Raji (cell line): ENCODE results near the gene SNRPB.

Experiments used
- POLR2A ChIP-seq: IDR thresholded peaks from 2 replicates; pipeline ENCODE4 v1.6.1; 2011; ENCODE audit warnings: low read depth, low read length, control low read depth; ENCODE audit not compliant: insufficient read depth

The SNRPB gene

DNA sequence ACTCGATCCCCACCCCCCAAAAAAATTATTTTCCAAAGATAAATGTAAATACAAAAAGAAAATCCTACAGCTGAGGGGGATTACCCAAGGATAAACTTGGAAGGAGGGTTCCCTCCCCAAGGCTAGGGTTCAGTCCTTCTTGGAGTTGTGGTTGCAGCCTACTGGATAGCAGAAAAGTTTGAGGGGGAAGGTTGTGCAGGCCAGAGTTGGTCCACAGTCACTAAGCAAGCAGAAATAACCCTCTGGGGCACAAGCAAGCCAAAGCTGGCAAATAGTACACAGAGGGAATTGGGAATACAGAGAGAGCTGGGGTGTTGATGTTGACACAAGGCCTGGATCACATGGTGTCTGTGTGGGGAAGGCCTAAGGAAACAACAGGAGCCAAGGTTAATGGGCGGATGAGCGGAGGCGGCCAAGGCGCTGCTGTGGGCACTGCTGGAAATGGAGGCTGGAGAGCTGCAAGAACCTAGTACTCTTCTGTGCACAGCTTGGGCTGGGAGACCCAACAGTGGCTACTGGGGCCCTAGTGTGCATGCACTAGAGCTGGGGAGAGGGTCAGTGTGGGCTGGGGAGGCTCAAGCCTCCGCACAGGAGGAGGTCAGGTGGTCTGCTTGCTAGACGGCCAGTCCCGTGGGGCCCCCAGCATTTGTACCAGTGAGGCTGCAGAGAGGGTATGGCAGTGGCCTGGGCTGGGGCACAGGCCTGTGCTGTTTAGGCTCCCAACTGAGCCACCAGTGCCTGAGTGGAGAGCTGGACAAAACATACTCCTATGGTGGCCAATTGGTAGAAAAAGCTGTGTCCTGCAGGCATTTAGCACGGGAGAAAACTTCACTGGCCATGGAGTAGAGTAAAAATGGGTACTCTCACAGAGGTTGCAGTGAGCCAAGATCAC is 5.5 kb upstream of the SNRPB start:
- no peak for TF ChIP-seq POLR2A

DNA sequence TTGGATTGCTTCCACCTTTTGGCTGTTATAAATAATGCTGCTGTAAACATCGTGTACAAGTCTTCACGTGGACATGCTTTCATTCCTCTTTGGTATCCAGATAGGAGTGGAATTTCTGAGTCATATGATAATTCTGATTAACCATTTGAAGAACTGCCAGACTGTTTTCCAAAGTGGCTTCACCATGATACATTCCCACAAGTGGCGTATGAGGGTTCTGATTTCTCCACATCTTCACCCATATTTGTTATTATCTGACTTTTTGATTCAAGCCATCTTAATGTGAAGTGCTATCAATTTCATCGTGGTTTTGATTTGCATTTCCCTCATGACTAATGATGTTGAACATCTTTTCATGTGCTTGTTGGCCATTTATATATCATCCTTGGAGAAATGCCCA is 2.9 kb upstream of the SNRPB start:
- no peak for TF ChIP-seq POLR2A

DNA sequence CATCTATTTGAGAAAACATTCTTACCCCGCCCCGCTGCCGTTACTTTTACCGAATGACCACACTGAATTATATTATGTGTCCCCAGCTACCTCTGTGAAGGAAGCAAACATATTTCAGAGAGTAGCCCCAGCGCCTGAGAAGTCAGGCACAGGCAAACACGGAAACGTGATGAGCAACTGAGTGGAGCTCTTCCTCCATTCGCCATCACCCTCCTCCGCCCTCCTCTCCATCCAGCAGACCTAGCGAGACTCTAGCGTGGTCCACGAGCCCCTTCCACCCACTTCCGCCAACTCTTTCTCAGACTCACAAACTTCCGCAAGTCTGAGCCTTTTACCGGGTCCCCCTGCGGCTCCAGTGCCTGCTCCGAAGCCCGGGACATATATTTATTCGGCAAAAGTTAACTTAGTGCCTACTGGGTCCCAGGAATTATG is 582 bp downstream of the SNRPB start:
- no peak for TF ChIP-seq POLR2A

DNA sequence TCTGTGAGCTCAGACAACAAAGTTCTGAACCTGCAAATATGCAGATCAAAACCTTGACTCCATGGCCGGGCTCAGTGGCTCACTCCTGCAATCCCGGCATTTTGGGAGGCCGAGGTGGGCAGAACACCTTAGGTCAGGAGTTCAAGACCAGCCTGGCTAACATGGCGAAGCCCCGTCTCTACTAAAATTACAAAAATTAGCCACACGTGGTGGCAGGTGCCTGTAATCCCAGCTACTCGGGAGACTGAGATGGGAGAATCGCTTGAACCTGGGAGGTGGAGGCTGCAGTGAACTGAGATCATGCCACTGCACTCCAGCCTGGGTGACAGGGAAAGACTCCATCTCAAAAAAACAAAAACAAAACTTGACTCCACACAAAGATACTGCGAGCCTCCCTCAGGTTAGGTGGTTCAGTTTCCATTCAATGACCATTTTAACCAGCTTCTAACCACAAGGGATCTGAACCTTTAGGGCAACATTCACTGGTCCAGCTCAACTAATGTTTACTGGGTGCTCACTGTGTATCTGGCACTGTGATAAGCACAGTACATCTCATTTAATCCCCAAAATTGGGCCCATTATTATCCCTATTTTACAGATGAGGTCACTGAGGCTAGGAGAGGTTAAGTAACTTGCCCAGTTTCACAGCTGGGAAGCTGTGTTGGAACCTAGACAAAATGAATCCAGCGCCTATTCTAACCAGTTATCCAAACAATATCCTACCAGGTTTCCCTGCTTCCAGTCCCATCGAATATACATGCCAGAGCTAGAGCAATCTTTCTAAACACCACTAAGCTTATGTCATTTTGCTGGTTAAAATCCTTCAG is 1.8 kb downstream of the SNRPB start:
- TF ChIP-seq POLR2A = no peak

DNA sequence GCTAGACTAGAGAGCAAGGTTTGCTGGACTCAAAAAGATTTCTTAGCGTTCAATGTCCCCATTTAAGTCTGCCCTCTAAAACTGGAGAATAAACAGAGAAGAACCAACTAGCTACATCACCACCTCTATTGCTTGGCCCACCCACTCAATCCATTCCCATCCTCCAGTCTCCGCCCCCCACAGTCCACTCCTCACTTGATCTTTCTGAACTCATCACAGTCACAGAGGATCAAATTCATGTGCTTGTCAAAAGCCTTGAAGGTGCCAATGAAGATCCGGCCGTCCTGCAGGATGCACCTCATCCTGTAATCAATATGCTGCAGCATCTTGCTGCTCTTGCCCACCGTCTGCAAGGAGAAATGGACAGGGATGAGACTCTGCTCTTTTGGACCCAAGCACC is 3.2 kb downstream of the SNRPB start:
- no peak for TF ChIP-seq POLR2A

DNA sequence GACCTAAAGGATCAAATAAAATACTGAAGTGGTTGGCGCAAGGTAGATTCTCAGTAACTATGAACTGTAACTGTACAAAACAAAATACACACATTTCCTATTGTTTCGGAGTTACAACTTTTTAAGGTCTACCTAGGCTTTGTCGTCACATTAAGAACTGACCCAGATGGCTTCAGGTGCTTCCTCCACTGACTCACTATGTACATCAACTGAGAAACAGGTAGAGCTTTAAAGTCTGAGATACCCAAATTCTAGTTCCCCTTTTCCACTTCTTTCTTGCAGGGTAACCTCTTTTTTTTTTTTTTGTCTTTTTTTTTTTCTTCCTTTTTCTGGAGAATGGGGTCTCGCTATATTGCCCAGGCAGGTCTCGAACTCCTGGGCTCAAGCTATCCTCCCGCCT is 5.5 kb downstream of the SNRPB start:
- TF ChIP-seq POLR2A = no peak

DNA sequence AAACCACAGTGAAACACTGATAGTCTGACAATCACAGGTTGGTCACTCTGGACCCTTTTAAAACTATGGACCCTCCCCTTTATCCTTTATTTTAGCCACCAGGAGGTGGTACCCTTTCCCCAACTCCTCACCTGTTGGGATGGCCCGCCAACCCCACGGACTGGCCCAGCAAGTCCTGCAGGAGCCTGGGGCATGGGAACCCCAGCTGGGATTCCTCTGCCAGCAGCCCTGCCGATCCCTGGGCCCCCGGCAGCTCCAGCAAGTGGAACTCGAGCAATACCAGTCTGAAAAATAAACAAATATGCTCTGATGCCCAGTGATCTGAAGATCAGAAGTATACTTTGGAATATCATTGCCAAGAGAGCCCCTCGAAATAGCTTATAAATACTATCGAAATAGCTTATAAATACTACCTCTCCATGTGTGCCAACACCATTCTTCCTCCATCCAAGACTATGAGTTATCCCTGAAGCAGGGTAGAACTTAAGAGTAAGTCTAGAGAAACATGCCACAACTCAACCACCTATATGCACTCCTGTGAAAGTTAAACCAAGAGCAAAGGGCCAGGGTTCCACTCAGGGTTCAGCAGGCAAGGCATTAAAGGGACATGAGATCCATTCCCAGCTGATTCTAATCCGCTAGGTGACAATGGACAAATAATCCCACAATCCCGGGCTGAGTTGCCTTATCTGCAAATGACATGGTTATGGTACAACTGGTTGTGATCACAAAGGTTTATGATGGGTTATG is 6.8 kb downstream of the SNRPB start:
- TF ChIP-seq POLR2A = no peak

DNA sequence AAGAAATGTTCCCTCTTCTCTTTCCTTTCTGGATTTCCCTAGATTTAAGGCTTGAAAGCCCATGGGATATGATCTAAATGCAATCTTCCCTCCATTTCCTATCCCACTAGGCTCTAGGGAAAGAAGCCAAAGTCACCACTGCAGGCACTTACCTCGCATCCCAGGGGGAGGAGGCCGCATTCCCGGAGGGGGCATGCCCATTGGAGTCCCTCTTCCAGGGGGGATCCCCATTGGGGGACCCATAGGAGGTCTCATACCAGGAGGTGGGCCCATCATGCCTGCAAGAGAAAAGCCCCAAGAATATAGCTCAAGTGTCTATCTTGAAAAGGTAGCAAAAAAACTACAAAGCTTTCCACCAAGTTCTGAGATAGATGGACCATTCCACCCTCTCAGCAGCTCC is 8.1 kb downstream of the SNRPB start:
- no peak for TF ChIP-seq POLR2A

DNA sequence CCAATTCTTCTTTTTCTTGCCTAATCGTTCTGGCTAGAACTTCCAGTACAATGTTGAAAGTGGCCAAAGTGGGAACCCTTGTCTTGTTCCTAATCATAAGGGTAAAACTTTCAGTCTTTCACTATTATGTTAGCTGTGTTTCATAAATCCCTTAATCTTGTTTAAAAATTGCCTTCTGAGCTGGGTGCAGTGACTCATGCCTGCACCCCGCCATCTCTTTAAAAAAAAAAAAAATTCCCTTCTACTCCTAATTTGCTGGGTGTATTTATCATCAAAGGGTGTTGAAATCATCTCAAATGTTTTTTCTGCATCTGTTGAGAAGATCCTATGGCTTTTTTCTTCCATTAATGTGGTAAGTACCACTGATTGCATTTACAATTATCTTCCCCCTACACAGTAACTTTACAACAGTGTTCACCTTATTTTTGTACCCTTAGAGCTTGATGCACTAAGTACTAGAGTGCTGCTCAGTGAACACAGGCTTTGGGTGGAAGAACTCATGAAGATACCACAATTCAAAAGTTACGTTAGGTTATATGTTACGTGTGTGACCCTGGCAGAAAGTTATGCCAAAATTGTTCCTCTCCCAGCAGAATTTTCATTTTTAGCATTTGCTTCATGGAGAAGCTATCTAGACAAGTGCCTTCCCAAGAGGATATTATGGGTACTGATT is 9.7 kb downstream of the SNRPB start:
- no peak for TF ChIP-seq POLR2A

DNA sequence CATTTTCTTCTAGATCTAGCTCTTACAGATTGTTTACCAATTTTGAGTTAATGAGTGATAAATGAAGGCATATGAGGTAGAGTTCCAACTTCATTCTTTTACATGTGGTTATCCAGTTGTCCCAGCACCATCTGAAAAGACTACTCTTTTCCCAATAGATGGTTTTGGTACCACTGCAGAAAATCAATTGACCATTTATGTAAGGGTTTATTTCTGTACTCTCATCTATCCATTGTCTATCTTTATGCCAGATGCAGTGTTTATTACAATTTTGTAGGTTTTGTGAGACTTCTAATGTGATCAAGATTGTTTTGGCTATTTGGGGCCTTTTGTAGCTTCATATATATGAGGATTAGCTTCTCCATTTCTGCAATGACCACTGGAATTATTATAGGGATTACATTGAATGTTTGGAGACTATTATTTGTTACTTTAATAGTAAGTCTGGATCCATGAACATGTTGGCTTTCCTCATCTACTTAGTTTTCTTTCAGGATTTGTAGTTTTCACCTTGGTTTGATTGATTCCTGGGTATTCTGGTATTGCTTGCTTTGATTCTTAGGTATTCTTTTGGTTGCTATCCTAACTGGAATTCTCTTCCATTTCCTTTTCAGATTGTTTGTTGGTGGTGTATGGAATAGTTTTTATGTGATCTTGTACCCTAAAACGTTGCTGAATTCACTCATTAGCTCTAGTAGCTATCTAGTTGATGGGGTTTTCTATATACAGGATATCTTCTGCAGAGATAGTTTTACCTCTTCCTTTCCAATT is 10.4 kb downstream of the SNRPB start:
- TF ChIP-seq POLR2A = no peak

DNA sequence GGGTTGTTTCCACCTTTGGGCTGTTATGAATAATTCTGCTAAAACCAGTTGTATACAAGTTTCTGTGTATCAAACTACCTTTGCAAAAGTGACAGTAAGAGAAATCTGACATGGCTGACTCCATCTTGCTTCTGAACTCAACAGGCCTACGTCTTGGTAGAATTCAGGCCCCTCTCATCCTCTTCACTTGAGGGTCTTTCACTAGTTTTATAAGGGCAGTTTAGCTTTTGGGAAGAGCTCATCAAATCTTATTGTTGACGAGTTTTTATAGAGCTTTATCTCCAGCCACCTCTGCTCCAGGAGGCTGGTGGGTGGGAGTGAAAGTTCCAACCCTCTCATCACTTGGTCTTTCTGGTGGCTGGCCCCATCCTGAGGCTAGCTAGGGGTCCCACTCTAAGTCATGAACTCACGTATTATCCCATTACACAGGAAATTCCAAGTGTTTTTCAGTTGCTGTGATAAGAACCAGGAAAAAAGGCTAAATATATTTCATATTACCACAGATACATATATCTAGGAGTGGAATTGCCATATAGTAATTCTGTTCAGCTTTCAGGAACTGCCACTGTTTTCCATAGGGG is 11.6 kb downstream of the SNRPB start:
- TF ChIP-seq POLR2A = no peak

DNA sequence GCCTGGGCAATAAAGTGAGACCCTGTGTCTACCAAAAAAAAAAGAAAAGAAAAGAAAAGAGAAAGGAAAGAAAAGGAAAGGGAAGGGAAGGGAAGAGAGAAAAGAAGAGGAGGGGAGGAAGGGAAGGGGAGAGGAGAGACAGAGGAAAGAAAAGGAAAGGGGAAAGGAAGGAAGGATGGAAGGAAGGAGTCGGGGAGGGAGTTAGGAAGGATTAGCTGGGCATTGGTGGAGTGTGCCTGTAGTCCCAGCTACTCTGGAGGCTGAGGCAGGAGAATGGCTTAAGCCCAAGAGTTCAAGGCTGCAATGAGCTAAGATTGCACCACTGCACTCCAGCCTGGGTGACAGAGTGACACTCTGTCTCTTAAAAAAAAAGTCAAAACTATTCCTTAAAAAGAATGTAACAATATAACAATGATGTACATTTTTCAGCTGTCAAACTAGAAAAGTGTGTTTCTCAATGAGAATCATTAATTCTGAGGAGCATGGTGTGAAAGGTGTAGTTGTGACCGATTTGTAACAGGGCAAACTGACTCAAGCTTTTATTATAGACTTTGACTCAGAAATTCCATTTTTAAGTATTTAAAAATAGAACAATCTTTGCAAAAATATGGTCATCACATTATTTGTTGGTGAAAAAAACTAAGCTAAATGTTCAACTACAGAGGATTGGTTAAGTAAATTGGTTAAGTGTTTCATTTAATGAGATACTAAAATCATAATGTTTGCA is 14.7 kb downstream of the SNRPB start:
- no peak for TF ChIP-seq POLR2A

DNA sequence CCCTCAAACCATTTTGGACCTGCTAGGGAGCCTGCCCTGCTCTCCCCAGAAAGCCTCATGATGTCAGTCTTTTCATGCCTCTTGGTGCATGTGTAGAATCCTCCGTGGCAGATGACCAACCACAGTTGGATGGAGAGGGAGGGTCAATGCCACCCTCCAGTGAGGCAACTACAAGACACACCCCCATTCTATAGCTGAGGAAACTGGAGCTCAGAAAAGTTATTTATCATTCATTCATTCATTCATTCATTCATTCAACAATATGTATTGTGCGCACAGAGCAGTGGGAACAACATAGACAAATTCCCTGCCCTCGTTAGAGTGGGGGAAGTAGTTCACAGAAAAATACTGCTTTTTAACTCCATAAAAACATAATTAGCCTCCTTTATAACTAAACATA is 16.8 kb downstream of the SNRPB start:
- TF ChIP-seq POLR2A = no peak
